AG09319 (cell line): ENCODE results near the gene GALR3.
"Not testable (repeated sequence)": the region's sequence is repeated elsewhere in the genome, so short reads cannot be mapped to it uniquely, and the experiment has no call there.

Experiments used
- DNase-seq: peaks from one replicate; pipeline ENCODE4 v3.0.0-alpha.2; 2010; ENCODE audit warnings: low read depth; ENCODE audit errors: extremely low read depth
- CTCF ChIP-seq: IDR thresholded peaks from 2 replicates; pipeline ENCODE4 v1.5.1; 2011; ENCODE audit warnings: low read depth, mild to moderate bottlenecking, inconsistent platforms, low read length, moderate library complexity

GALR3 gene

GRCh38 chr22:37797874-37798500 is 25.2 kb upstream of the GALR3 start:
- no peak for DNase-seq
- TF ChIP-seq CTCF = no peak

GRCh38 chr22:37799979-37800378 is 23.2 kb upstream of the GALR3 start:
- not testable (repeated sequence) for DNase-seq

- DNase-seq = no peak
- no peak for TF ChIP-seq CTCF
These were observed 21.3 kb upstream of the GALR3 start for GRCh38 chr22:37801946-37802309.

GRCh38 chr22:37802310-37803194 is 20.6 kb upstream of the GALR3 start:
- TF ChIP-seq CTCF = no peak
- DNase-seq = no peak

GRCh38 chr22:37803195-37803638 is 20.0 kb upstream of the GALR3 start:
- no peak for TF ChIP-seq CTCF
- no peak for DNase-seq

- no peak for TF ChIP-seq CTCF
- DNase-seq = no peak
These were observed 19.4 kb upstream of the GALR3 start for GRCh38 chr22:37803639-37804351.

GRCh38 chr22:37804352-37804880 is 18.8 kb upstream of the GALR3 start:
- TF ChIP-seq CTCF = no peak
- no peak for DNase-seq
